ENCODE results near the gene SLC38A2.
"Not testable (repeated sequence)": the region's sequence is repeated elsewhere in the genome, so short reads cannot be mapped to it uniquely, and the experiment has no call there.

The SLC38A2 gene

GRCh38 chr12:46399461-46400248, 27.1 kb upstream of the SLC38A2 start:
- POLR2A ChIA-PET; H3K27me3 ChIP-seq (replicated peaks in 2 of 5; ENCODE audit: control insufficient read depth in 4 of 5, insufficient read depth in 5 of 5, low read length in 4 of 5); H3K4me3 ChIP-seq (ENCODE audit: control insufficient read depth in 1 of 7, extremely low read depth in 1 of 7, insufficient read depth in 4 of 7, low read depth in 2 of 7, low read length in 6 of 7); H3K27ac ChIP-seq (ENCODE audit: insufficient read depth in 1 of 2, low read depth in 1 of 2, low read length in 2 of 2, poor library complexity in 1 of 2, severe bottlenecking in 2 of 2); H3K9me3 ChIP-seq (ENCODE audit: control extremely low read depth in 1 of 5, control insufficient read depth in 4 of 5, insufficient read depth in 2 of 5, low read depth in 1 of 5, low read length in 4 of 5); CTCF ChIA-PET; H3K36me3 ChIP-seq (ENCODE audit: control insufficient read depth in 4 of 4, insufficient read depth in 4 of 4, low read length in 3 of 4): not testable (repeated sequence)
- H3K4me1 ChIP-seq (ENCODE audit: control extremely low read depth in 1 of 4, control insufficient read depth in 4 of 4, insufficient read depth in 4 of 4, low read length in 3 of 4), result peaks cover 0 to 14% (median 11%) of the 10 kb centered on the region in 4 experiments
- peak in 1 of 3 donors; percentile 21 for DNase-seq
- WGBS (ENCODE audit: insufficient coverage), result 100% methylated on average over 1 of the region's 6 CpGs

- ChIA-PET POLR2A (no interaction called here), CTCF (no interaction called here)
- Histone ChIP-seq H3K9me3 (ENCODE audit: control extremely low read depth in 1 of 5, control insufficient read depth in 4 of 5, insufficient read depth in 2 of 5, low read depth in 1 of 5, low read length in 4 of 5) (no peaks in the 10 kb centered on the region), H3K4me1 (ENCODE audit: control extremely low read depth in 1 of 4, control insufficient read depth in 4 of 4, insufficient read depth in 4 of 4, low read length in 3 of 4) (peaks cover 0 to 3% (median 0%) of the 10 kb centered on the region in 4 experiments), H3K27ac (ENCODE audit: insufficient read depth in 1 of 2, low read depth in 1 of 2, low read length in 2 of 2, poor library complexity in 1 of 2, severe bottlenecking in 2 of 2) (no peak overlapping the region), H3K27me3 (replicated peaks in 2 of 5; ENCODE audit: control insufficient read depth in 4 of 5, insufficient read depth in 5 of 5, low read length in 4 of 5) (no peaks in the 10 kb centered on the region), H3K4me3 (ENCODE audit: control insufficient read depth in 1 of 7, extremely low read depth in 1 of 7, insufficient read depth in 4 of 7, low read depth in 2 of 7, low read length in 6 of 7) (no peak overlapping the region), H3K36me3 (ENCODE audit: control insufficient read depth in 4 of 4, insufficient read depth in 4 of 4, low read length in 3 of 4) (peaks cover 0 to 3% (median 0%) of the 10 kb centered on the region in 4 experiments)
- WGBS (ENCODE audit: insufficient coverage), result 100% methylated on average over 3 of the region's 5 CpGs
- DNase-seq, result no peak
These were observed 24.3 kb upstream of the SLC38A2 start for GRCh38 chr12:46396826-46397225.

GRCh38 chr12:46395388-46395787, 22.8 kb upstream of the SLC38A2 start:
- ChIA-PET CTCF (no interaction called here), POLR2A (no interaction called here)
- Histone ChIP-seq H3K36me3 (ENCODE audit: control insufficient read depth in 4 of 4, insufficient read depth in 4 of 4, low read length in 3 of 4) (peaks cover 0 to 8% (median 4%) of the 10 kb centered on the region in 4 experiments), H3K4me3 (ENCODE audit: control insufficient read depth in 1 of 7, extremely low read depth in 1 of 7, insufficient read depth in 4 of 7, low read depth in 2 of 7, low read length in 6 of 7) (no peak overlapping the region), H3K27me3 (replicated peaks in 2 of 5; ENCODE audit: control insufficient read depth in 4 of 5, insufficient read depth in 5 of 5, low read length in 4 of 5) (no peaks in the 10 kb centered on the region), H3K27ac (ENCODE audit: insufficient read depth in 1 of 2, low read depth in 1 of 2, low read length in 2 of 2, poor library complexity in 1 of 2, severe bottlenecking in 2 of 2) (no peak overlapping the region), H3K4me1 (ENCODE audit: control extremely low read depth in 1 of 4, control insufficient read depth in 4 of 4, insufficient read depth in 4 of 4, low read length in 3 of 4) (peaks cover 0 to 1% (median 0%) of the 10 kb centered on the region in 4 experiments), H3K9me3 (ENCODE audit: control extremely low read depth in 1 of 5, control insufficient read depth in 4 of 5, insufficient read depth in 2 of 5, low read depth in 1 of 5, low read length in 4 of 5) (no peaks in the 10 kb centered on the region)
- DNase-seq, result no peak
- 95% methylated on average over 3 of the region's 4 CpGs for WGBS (ENCODE audit: insufficient coverage)

GRCh38 chr12:46391630-46392029, 19.1 kb upstream of the SLC38A2 start:
- ChIA-PET CTCF (no interaction called here), POLR2A (no interaction called here)
- 100% methylated on average over 1 of the region's 1 CpG for WGBS (ENCODE audit: insufficient coverage)
- peaks cover 16 to 29% (median 24%) of the 10 kb centered on the region in 4 experiments for H3K4me1 ChIP-seq (ENCODE audit: control extremely low read depth in 1 of 4, control insufficient read depth in 4 of 4, insufficient read depth in 4 of 4, low read length in 3 of 4)
- no peaks in the 10 kb centered on the region for H3K27me3 ChIP-seq (replicated peaks in 2 of 5; ENCODE audit: control insufficient read depth in 4 of 5, insufficient read depth in 5 of 5, low read length in 4 of 5)
- no peaks in the 10 kb centered on the region for H3K9me3 ChIP-seq (ENCODE audit: control extremely low read depth in 1 of 5, control insufficient read depth in 4 of 5, insufficient read depth in 2 of 5, low read depth in 1 of 5, low read length in 4 of 5)
- H3K36me3 ChIP-seq (ENCODE audit: control insufficient read depth in 4 of 4, insufficient read depth in 4 of 4, low read length in 3 of 4), result peaks cover 0 to 10% (median 4%) of the 10 kb centered on the region in 4 experiments
- DNase-seq, result no peak
- H3K4me3 ChIP-seq (ENCODE audit: control insufficient read depth in 1 of 7, extremely low read depth in 1 of 7, insufficient read depth in 4 of 7, low read depth in 2 of 7, low read length in 6 of 7), result no peak overlapping the region
- no peak overlapping the region for H3K27ac ChIP-seq (ENCODE audit: insufficient read depth in 1 of 2, low read depth in 1 of 2, low read length in 2 of 2, poor library complexity in 1 of 2, severe bottlenecking in 2 of 2)

DNA sequence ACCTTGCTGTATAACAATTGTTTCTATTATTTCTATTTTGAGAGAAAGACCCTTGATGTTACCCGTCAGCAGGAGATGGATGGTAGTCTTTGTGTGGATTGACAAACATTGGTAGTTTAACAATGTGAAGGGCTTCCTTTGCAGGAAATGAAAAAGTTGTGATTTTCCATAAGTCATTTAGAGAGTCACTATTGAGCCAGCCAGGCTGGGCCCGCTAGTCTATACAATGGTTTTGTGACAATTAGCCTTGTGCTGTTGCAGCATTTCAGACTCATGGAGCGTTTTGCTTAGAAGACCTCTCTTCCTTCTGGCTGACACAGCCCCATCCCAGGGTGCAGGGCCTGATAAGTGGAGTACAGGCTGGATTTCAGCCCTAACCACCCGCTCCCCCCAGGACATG, 18.3 kb upstream of the SLC38A2 start:
- peaks cover 19 to 37% (median 31%) of the 10 kb centered on the region in 4 experiments for H3K4me1 ChIP-seq (ENCODE audit: control extremely low read depth in 1 of 4, control insufficient read depth in 4 of 4, insufficient read depth in 4 of 4, low read length in 3 of 4)
- DNase-seq, result no peak
- no peaks in the 10 kb centered on the region for H3K27me3 ChIP-seq (replicated peaks in 2 of 5; ENCODE audit: control insufficient read depth in 4 of 5, insufficient read depth in 5 of 5, low read length in 4 of 5)
- H3K9me3 ChIP-seq (ENCODE audit: control extremely low read depth in 1 of 5, control insufficient read depth in 4 of 5, insufficient read depth in 2 of 5, low read depth in 1 of 5, low read length in 4 of 5), result no peaks in the 10 kb centered on the region
- ChIA-PET CTCF (no interaction called here), POLR2A (interaction anchor here (0.6 to 1.2 kb wide), 2 partner anchors 12 to 1003 kb away, joined by 3 read pairs; no protein-coding TSS in a partner anchor)
- WGBS (ENCODE audit: insufficient coverage), result 94% methylated on average over 3 of the region's 4 CpGs
- no peak overlapping the region for H3K4me3 ChIP-seq (ENCODE audit: control insufficient read depth in 1 of 7, extremely low read depth in 1 of 7, insufficient read depth in 4 of 7, low read depth in 2 of 7, low read length in 6 of 7)
- H3K36me3 ChIP-seq (ENCODE audit: control insufficient read depth in 4 of 4, insufficient read depth in 4 of 4, low read length in 3 of 4), result peaks cover 0 to 10% (median 4%) of the 10 kb centered on the region in 4 experiments
- no peak overlapping the region for H3K27ac ChIP-seq (ENCODE audit: insufficient read depth in 1 of 2, low read depth in 1 of 2, low read length in 2 of 2, poor library complexity in 1 of 2, severe bottlenecking in 2 of 2)

DNA sequence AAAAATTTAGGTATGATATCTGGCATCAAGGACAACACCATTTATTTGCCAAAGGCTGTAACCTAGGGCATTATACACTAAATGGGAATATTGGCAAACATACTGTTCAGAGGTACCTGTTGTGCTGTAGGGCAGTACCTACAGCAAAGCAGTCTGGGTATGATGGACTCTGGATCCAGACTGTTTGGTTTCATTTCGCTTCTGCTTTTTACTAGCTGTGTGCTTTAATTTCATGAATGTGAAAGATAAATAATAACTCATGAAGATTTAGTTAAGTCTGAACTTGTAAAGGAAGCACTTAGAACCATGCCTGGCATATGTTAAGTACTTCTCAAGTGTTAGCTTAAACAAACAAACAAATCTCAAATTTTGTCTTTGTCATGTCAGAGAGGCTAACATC, 17.7 kb upstream of the SLC38A2 start:
- Histone ChIP-seq H3K4me3 (ENCODE audit: control insufficient read depth in 1 of 7, extremely low read depth in 1 of 7, insufficient read depth in 4 of 7, low read depth in 2 of 7, low read length in 6 of 7) (no peak overlapping the region), H3K4me1 (ENCODE audit: control extremely low read depth in 1 of 4, control insufficient read depth in 4 of 4, insufficient read depth in 4 of 4, low read length in 3 of 4) (peaks cover 22 to 42% (median 37%) of the 10 kb centered on the region in 4 experiments), H3K27me3 (replicated peaks in 2 of 5; ENCODE audit: control insufficient read depth in 4 of 5, insufficient read depth in 5 of 5, low read length in 4 of 5) (no peaks in the 10 kb centered on the region), H3K36me3 (ENCODE audit: control insufficient read depth in 4 of 4, insufficient read depth in 4 of 4, low read length in 3 of 4) (peaks cover 0 to 10% (median 3%) of the 10 kb centered on the region in 4 experiments), H3K27ac (ENCODE audit: insufficient read depth in 1 of 2, low read depth in 1 of 2, low read length in 2 of 2, poor library complexity in 1 of 2, severe bottlenecking in 2 of 2) (no peak overlapping the region), H3K9me3 (ENCODE audit: control extremely low read depth in 1 of 5, control insufficient read depth in 4 of 5, insufficient read depth in 2 of 5, low read depth in 1 of 5, low read length in 4 of 5) (no peaks in the 10 kb centered on the region)
- CTCF ChIA-PET, result no interaction called here
- no peak for DNase-seq
- POLR2A ChIA-PET, result interaction anchor here (0.6 to 1.2 kb wide), 2 partner anchors 12 to 1004 kb away, joined by 3 read pairs; no protein-coding TSS in a partner anchor
- 100% methylated on average over 1 of the region's 1 CpG for WGBS (ENCODE audit: insufficient coverage)

DNA sequence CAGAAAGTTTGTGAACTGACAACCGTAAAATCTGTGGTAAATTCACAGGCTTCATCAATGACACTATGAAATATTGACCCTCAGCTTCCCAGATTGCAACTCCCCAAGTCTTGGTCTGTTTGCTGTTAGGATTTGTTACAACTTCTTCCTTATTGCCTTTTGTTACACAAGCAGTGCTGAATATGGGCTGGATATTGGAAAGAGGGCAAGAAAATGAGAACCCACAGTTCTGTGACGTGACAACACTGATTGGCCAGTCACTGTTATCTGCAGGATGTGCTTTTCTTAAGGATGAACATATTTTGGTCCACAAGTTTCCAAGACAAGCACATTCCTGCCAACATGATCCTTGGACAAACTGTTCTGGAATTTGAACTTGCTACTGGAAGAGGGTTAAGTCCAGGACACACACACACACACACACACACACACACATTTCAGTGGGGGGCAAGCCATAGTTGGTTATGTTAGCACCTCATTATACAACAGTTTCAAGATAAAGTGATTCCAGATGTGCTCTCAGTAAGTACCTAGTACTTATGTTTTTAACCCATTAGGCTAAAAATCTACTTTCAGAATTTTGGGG, 16.6 kb upstream of the SLC38A2 start:
- ChIA-PET POLR2A (no interaction called here), CTCF (no interaction called here)
- no peaks in the 10 kb centered on the region for H3K9me3 ChIP-seq (ENCODE audit: control extremely low read depth in 1 of 5, control insufficient read depth in 4 of 5, insufficient read depth in 2 of 5, low read depth in 1 of 5, low read length in 4 of 5)
- 100% methylated on average over 2 of the region's 2 CpGs for WGBS (ENCODE audit: insufficient coverage)
- H3K4me1 ChIP-seq (ENCODE audit: control extremely low read depth in 1 of 4, control insufficient read depth in 4 of 4, insufficient read depth in 4 of 4, low read length in 3 of 4), result peaks cover 26 to 54% (median 48%) of the 10 kb centered on the region in 4 experiments
- peaks cover 0 to 10% (median 3%) of the 10 kb centered on the region in 4 experiments for H3K36me3 ChIP-seq (ENCODE audit: control insufficient read depth in 4 of 4, insufficient read depth in 4 of 4, low read length in 3 of 4)
- no peak for DNase-seq
- H3K27ac ChIP-seq (ENCODE audit: insufficient read depth in 1 of 2, low read depth in 1 of 2, low read length in 2 of 2, poor library complexity in 1 of 2, severe bottlenecking in 2 of 2), result no peak overlapping the region
- no peak overlapping the region for H3K4me3 ChIP-seq (ENCODE audit: control insufficient read depth in 1 of 7, extremely low read depth in 1 of 7, insufficient read depth in 4 of 7, low read depth in 2 of 7, low read length in 6 of 7)
- no peaks in the 10 kb centered on the region for H3K27me3 ChIP-seq (replicated peaks in 2 of 5; ENCODE audit: control insufficient read depth in 4 of 5, insufficient read depth in 5 of 5, low read length in 4 of 5)

Data from common myeloid progenitor, CD34-positive (primary cell).